ENCODE results near the gene COPG2.

Gene COPG2

DNA sequence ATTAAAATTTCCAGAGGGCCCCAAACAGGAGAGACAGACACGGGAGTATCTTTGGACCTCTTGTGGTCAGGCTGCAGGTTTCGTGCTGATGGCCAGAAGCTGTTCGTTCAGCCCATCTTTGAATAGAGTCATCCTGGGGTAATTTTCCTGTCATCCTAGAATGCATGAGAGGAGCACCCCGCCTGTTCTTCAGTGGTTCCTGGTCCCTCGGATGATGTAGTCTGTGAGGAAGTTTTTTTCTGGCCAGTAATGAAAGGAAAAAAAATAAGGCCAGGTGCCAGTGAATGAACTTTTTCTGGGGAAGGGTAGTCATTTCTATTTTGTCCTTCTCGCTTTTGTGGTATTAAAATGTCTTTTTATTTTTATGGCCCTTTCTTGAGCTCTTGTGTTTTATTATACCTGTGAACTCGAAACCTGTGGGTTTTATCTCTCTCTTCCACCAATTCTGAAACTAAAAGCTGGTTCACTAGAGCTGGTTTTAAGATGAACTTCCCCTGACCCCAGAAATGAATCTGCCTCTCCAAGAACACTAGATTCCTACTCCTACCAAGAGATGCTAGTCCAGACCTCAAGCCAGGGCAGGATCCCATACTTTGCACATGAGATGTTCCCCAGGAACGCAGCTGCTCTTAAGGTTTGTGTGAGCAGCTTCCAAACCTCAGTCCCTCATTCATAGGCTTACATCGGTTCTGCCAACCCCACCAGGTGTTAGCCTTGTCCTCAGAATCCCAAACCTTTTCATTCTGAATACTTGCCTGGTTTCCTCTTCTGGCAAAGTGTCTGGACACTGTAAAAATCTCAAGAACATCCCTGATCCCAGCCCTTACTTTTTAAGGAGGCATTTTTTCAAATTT, 192.0 kb downstream of the COPG2 start:
- no peak for DNase-seq (ENCODE audit: low spot score)
- TF ChIP-seq, protein P1, sequence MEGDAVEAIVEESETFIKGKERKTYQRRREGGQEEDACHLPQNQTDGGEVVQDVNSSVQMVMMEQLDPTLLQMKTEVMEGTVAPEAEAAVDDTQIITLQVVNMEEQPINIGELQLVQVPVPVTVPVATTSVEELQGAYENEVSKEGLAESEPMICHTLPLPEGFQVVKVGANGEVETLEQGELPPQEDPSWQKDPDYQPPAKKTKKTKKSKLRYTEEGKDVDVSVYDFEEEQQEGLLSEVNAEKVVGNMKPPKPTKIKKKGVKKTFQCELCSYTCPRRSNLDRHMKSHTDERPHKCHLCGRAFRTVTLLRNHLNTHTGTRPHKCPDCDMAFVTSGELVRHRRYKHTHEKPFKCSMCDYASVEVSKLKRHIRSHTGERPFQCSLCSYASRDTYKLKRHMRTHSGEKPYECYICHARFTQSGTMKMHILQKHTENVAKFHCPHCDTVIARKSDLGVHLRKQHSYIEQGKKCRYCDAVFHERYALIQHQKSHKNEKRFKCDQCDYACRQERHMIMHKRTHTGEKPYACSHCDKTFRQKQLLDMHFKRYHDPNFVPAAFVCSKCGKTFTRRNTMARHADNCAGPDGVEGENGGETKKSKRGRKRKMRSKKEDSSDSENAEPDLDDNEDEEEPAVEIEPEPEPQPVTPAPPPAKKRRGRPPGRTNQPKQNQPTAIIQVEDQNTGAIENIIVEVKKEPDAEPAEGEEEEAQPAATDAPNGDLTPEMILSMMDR (IDR thresholded peaks at IDR 0.05; ENCODE audit: extremely low read depth, missing control alignments): no peak

DNA sequence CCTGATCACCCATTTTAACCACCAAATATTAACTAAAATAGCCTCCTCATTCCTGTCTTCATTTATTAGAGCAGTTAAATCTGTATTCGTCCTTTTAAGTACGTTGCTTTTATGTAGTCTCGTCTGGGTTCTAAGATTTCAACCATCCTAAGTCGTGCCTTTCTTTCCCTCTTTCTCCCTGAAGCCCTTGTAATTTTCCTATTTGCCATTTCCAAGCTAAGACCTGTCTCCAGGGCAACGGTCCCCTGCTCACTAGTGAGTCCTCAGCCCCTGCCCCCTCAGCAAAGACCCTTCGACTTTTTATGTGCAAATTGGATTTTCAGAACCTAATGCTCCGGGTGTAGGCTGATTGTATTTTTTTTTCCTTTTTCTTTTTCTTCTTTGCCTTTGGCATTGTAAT, 192.8 kb downstream of the COPG2 start:
- DNase-seq (ENCODE audit: low spot score): no peak
- TF ChIP-seq, protein P1 (IDR thresholded peaks at IDR 0.05; ENCODE audit: extremely low read depth, missing control alignments): no peak

DNA sequence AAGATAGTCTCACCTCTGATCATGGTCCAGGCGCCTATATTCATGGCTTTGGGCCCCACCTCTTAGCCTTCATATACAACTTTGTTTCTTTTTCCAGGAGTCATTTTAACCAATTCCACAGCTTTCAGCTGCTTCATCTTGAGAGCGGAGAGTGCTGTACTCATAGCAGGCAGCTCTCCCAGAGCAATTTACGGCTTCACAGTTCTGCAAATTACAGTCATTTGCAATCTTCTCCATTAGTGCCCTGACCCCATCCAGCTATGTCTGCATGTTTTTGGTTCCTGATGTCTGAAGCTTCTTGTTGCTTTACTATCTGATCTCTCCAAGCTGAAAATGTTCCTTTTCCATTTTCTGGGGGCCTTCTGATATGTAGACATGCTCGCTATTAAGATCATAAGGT, 194.7 kb downstream of the COPG2 start:
- DNase-seq (ENCODE audit: low spot score): no peak
- TF ChIP-seq, protein P1 (IDR thresholded peaks at IDR 0.05; ENCODE audit: extremely low read depth, missing control alignments): no peak

DNA sequence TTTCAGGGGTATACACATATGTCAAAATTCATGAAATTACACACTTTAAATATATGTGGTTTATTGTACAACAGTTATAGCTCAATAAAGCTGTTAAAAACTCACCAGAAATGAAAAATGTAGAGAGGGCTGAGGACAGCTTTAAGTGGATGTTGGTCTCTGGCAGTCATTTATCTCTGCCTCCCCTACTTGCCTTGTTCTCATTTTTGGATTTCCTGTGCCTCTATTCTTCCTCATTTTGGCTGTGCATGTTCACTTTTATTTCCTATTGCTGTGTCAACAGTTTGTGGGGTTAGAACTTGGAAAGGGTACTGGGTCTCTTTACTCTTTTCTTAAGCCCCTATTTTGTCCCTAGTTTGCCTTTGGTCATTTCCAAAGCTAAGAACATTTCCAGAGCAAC, 195.3 kb downstream of the COPG2 start:
- TF ChIP-seq, protein P1 (IDR thresholded peaks at IDR 0.05; ENCODE audit: extremely low read depth, missing control alignments): no peak

GRCh38 chr7:130471974-130472373, 196.6 kb downstream of the COPG2 start:
- DNase-seq (ENCODE audit: low spot score): no peak

More for the DNA sequence above, 195.3 kb downstream of the COPG2 start:
- DNase-seq (ENCODE audit: low spot score): no peak

GRCh38 chr7:130468612-130469011, 199.9 kb downstream of the COPG2 start:
- DNase-seq (ENCODE audit: low spot score): no peak
- TF ChIP-seq, protein P1 (IDR thresholded peaks at IDR 0.05; ENCODE audit: extremely low read depth, missing control alignments): no peak

More at GRCh38 chr7:130471974-130472373, 196.6 kb downstream of the COPG2 start:
- TF ChIP-seq, protein P1 (IDR thresholded peaks at IDR 0.05; ENCODE audit: extremely low read depth, missing control alignments): no peak

DNA sequence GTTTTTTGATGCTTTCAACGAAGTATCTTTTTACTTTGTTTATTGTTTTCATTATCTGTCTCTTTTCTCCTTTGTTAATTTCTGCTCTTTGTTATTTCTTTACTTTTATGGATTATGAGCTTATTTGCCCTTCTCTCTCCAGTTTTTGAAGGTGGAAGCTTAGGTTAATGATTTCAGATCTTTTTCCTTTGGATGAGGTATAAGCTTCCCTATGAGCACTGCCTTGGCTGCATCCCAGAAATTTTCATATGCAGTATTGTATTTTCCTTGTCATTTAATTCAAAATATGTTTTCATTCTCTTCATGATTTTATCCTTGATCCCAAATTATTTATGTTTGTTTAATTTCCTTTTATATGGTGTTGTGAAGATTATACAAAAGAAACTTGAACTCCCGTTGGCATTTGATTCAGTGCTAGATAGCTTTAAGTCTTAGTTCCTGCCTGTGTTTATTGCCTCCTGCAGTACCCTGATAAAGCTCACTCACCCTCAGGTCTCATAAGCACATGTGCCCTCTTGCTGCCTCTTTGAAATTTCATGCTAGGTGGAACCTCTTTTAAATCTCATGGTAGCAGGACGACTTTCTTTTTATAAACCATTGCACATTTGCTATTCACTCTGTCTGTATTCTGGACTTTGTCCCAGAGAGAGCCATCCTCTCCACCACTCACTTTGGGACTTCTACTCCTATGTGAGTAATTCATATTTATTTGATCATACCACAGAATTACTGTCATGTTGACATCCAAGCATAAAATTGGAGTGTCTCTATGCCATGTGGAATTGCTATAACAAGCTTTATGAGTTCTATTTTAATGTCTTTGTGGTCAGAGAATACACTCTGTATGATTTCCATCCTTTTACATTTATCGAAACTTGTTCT, 204.8 kb downstream of the COPG2 start:
- TF ChIP-seq, protein P1 (IDR thresholded peaks at IDR 0.05; ENCODE audit: extremely low read depth, missing control alignments): no peak
- no peak for DNase-seq (ENCODE audit: low spot score)

Data from GM20000 (cell line).